ENCODE measurements around the gene CISD3. TPM values are rescaled to one million over a fixed set of nuclear protein-coding genes. Genes with fewer than 3 reads are reported as not detected.

Gene CISD3
- total RNA-seq, 1 donor from 2014 or later: 44.6 TPM

GRCh38 chr17:38762231-38762630, 32.1 kb downstream of the CISD3 start:
- no peak for DNase-seq (ENCODE audit: low spot score)

- no peak for DNase-seq (ENCODE audit: low spot score)
Observed at GRCh38 chr17:38766341-38766740, 36.2 kb downstream of the CISD3 start.

GRCh38 chr17:38768417-38768816, 38.3 kb downstream of the CISD3 start:
- no peak for DNase-seq (ENCODE audit: low spot score)

- no peak for DNase-seq (ENCODE audit: low spot score)
Observed at GRCh38 chr17:38773258-38773657, 43.1 kb downstream of the CISD3 start.

- DNase-seq (ENCODE audit: low spot score): no peak
Observed at GRCh38 chr17:38777641-38778250, 47.6 kb downstream of the CISD3 start.

GRCh38 chr17:38779965-38780752, 50.0 kb downstream of the CISD3 start:
- DNase-seq (ENCODE audit: low spot score): no peak

GRCh38 chr17:38783227-38783626, 53.1 kb downstream of the CISD3 start:
- DNase-seq (ENCODE audit: low spot score): no peak

Small RNA genes lying within 50 kb of the gene (microRNA-seq; reads per million reads assigned to microRNA genes)
- not detected for gene MIR4726 (ENCODE audit: borderline number of aligned reads)
- gene MIR4734 (ENCODE audit: borderline number of aligned reads): not detected

Other genes starting within 250 kb of the CISD3 start
- 10.1 TPM for gene SRCIN1, start 124.4 kb upstream of the CISD3 start, total RNA-seq
- 2.5 TPM for gene EPOP, start 55.4 kb upstream of the CISD3 start, total RNA-seq
- 77.0 TPM for gene MLLT6, start 25.1 kb upstream of the CISD3 start, total RNA-seq
- 40.7 TPM for gene PCGF2, start 18.0 kb downstream of the CISD3 start, total RNA-seq
- 145 TPM for gene PSMB3, start 22.4 kb downstream of the CISD3 start, total RNA-seq
- 41.6 TPM for gene PIP4K2B, start 69.2 kb downstream of the CISD3 start, total RNA-seq
- gene CWC25, start 95.0 kb downstream of the CISD3 start, total RNA-seq: 22.4 TPM
- gene RPL23, start 123.4 kb downstream of the CISD3 start, total RNA-seq: 1,395 TPM
- gene LASP1, start 139.7 kb downstream of the CISD3 start, total RNA-seq: 172 TPM
- gene FBXO47, start 237.1 kb downstream of the CISD3 start, total RNA-seq: not detected

All from mesenteric fat pad (tissue), 1 donor.